Upper lobe of left lung (tissue), 6 donors: Measurements from ENCODE around the gene ZBTB12. TPM values are rescaled to one million over a fixed set of nuclear protein-coding genes. Genes with fewer than 3 reads are reported as not detected.
A peak's percentile ranks its signal among the peaks of the same experiment; 100 is the strongest.

Experiments used
- ATAC-seq, 2 donors: fragments of 200-7000 bp; cut with Tn5 transposase; one replicate each; pipeline ENCODE4 v1.9.1; 2022; ENCODE audit warnings: mild to moderate bottlenecking in 2 of 2, moderate library complexity in 2 of 2; ENCODE audit not compliant: low FRiP score in 2 of 2
- DNase-seq, 2 donors: peaks; one replicate each; pipeline ENCODE4 v3.0.0-alpha.2; 2019 to 2020
- H3K27ac ChIP-seq, 4 donors: fragments of 200-600 bp; sonication (generic); one replicate each; pipeline ENCODE4 v1.5.1; 2016 to 2019
- H3K27me3 ChIP-seq, 4 donors: fragments of 200-600 bp; sonication (generic); one replicate each; pipeline ENCODE4 v1.5.1; 2017 to 2019
- H3K36me3 ChIP-seq, 4 donors: fragments of 200-600 bp; sonication (generic); one replicate each; pipeline ENCODE4 v1.5.1; 2016 to 2019
- H3K4me1 ChIP-seq, 4 donors: fragments of 200-600 bp; sonication (generic); one replicate each; pipeline ENCODE4 v1.5.1; 2018 to 2019
- H3K4me3 ChIP-seq, 4 donors: fragments of 200-600 bp; sonication (generic); one replicate each; pipeline ENCODE4 v1.5.1; 2017 to 2019; ENCODE audit warnings: mild to moderate bottlenecking in 2 of 4, moderate library complexity in 1 of 4
- H3K9me3 ChIP-seq, 4 donors: fragments of 200-600 bp; sonication (generic); one replicate each; pipeline ENCODE4 v1.5.1; 2018 to 2019
- CTCF ChIP-seq, 6 experiments: fragments of 450-650 bp in 4 of 6; fragments of 200-600 bp in 2 of 6; sonication (generic) in 2 of 6; IDR thresholded peaks; one replicate each; pipeline ENCODE4 v1.5.1; 2016 to 2019; ENCODE audit warnings: antibody characterized with exemption in 6 of 6
- EP300 ChIP-seq, 4 donors: sonication (generic); formaldehyde crosslinking; IDR thresholded peaks; one replicate each; pipeline ENCODE4 v1.5.1; 2017; ENCODE audit warnings: antibody characterized with exemption in 4 of 4, control low read depth in 2 of 4
- POLR2A ChIP-seq, 4 donors: fragments of 450-650 bp; IDR thresholded peaks; one replicate each; pipeline ENCODE4 v1.5.1; 2016 to 2017; ENCODE audit warnings: antibody characterized with exemption in 4 of 4, mild to moderate bottlenecking in 2 of 4
- POLR2AphosphoS5 ChIP-seq, 2 donors: sonication (generic); formaldehyde crosslinking; IDR thresholded peaks; one replicate each; pipeline ENCODE4 v1.5.1; 2017; ENCODE audit warnings: antibody characterized with exemption in 2 of 2
- WGBS, 2 donors: methylation state at CpG; one replicate each; pipeline ENCODE4 v1.1.5; 2017 to 2018; 5-methylcytosine and 5-hydroxymethylcytosine counted together
- total RNA-seq, 6 donors: library from RNA; depleted of rRNA in 4 of 6; stranded (reverse); fragments of >200 nt in 4 of 6; gene quantifications; one replicate each; pipeline versions ENCODE4 v1.1.0 to v1.2.1, GENCODE V29; 2016 to 2021
- donor health status: DM: no; HTN: no; CAD: no; lungs with moderate emphysema.
- donor health status: DM: no; HTN: yes; CAD: no; lungs with severe emphysema.

Gene ZBTB12
- total RNA-seq, 6 donors from 2014 or later: 1.0 to 7.5 (median 2.2) TPM

GRCh38 chr6:31896493-31896855, 5.4 kb downstream of the ZBTB12 start:
- 50 to 53% methylated on average over 4 of the region's 4 CpGs for WGBS, 2 donors
- Histone ChIP-seq H3K4me3 (peak overlapping the region; percentile 52 to 100 (median 96)), H3K27ac (peak overlapping the region; percentile 73 to 94 (median 82)), H3K9me3 (no peaks in the 10 kb centered on the region), H3K36me3 (peaks cover 5 to 47% (median 30%) of the 10 kb centered on the region in 4 donors), H3K4me1 (peaks cover 15 to 46% (median 33%) of the 10 kb centered on the region in 4 donors), H3K27me3 (no peaks in the 10 kb centered on the region)
- ATAC-seq (no peak), DNase-seq (no peak)
- TF ChIP-seq POLR2A (IDR thresholded peaks at IDR 0.05): no peak
- TF ChIP-seq CTCF (IDR thresholded peaks at IDR 0.05): no peak
- TF ChIP-seq POLR2AphosphoS5 (IDR thresholded peaks at IDR 0.05): no peak
- no peak for TF ChIP-seq EP300 (IDR thresholded peaks at IDR 0.05)

- H3K36me3 ChIP-seq: peaks cover 11 to 80% (median 55%) of the 10 kb centered on the region in 4 donors
- 20 to 81% methylated on average over 1 to 6 of the region's 6 CpGs for WGBS, 2 donors
Observed at GRCh38 chr6:31892821-31893220, 9.1 kb downstream of the ZBTB12 start.

GRCh38 chr6:31889331-31889972, 12.4 kb downstream of the ZBTB12 start:
- H3K27me3 ChIP-seq: no peaks in the 10 kb centered on the region
- H3K4me3 ChIP-seq: no peak overlapping the region
- H3K27ac ChIP-seq: no peak overlapping the region
- TF ChIP-seq CTCF (IDR thresholded peaks at IDR 0.05) (no peak), EP300 (IDR thresholded peaks at IDR 0.05) (no peak), POLR2A (IDR thresholded peaks at IDR 0.05) (no peak), POLR2AphosphoS5 (IDR thresholded peaks at IDR 0.05) (no peak)
- H3K9me3 ChIP-seq: no peaks in the 10 kb centered on the region
- WGBS, 2 donors: 94 to 98% methylated on average over 3 of the region's 3 CpGs
- H3K4me1 ChIP-seq: no peaks in the 10 kb centered on the region
- ATAC-seq (no peak), DNase-seq (no peak)
- peaks cover 30 to 96% (median 74%) of the 10 kb centered on the region in 4 donors for H3K36me3 ChIP-seq

More at GRCh38 chr6:31892821-31893220, 9.1 kb downstream of the ZBTB12 start:
- Histone ChIP-seq H3K9me3 (no peaks in the 10 kb centered on the region), H3K4me1 (peaks cover 6 to 13% (median 9%) of the 10 kb centered on the region in 4 donors), H3K27me3 (no peaks in the 10 kb centered on the region), H3K27ac (no peak overlapping the region), H3K4me3 (no peak overlapping the region)
- ATAC-seq: no peak
- TF ChIP-seq POLR2A (IDR thresholded peaks at IDR 0.05) (no peak), EP300 (IDR thresholded peaks at IDR 0.05) (no peak), CTCF (IDR thresholded peaks at IDR 0.05) (no peak), POLR2AphosphoS5 (IDR thresholded peaks at IDR 0.05) (no peak)
- DNase-seq: no peak

- 84 to 85% methylated on average over 13 to 43 of the region's 43 CpGs for WGBS, 2 donors
- Histone ChIP-seq H3K27ac (no peak overlapping the region), H3K9me3 (no peaks in the 10 kb centered on the region), H3K4me3 (no peak overlapping the region), H3K27me3 (no peaks in the 10 kb centered on the region), H3K36me3 (peaks cover 39 to 96% (median 79%) of the 10 kb centered on the region in 4 donors), H3K4me1 (no peaks in the 10 kb centered on the region)
- peak; percentile 64 for ATAC-seq
- TF ChIP-seq CTCF (IDR thresholded peaks at IDR 0.05) (peak in 5 of 6 experiments; percentile 31 to 68 (median 49)), POLR2A (IDR thresholded peaks at IDR 0.05) (no peak)
- no peak for DNase-seq
Observed at GRCh38 chr6:31888276-31889258, 13.3 kb downstream of the ZBTB12 start.
